ENCODE data around the gene PPM1H.

The PPM1H gene

DNA sequence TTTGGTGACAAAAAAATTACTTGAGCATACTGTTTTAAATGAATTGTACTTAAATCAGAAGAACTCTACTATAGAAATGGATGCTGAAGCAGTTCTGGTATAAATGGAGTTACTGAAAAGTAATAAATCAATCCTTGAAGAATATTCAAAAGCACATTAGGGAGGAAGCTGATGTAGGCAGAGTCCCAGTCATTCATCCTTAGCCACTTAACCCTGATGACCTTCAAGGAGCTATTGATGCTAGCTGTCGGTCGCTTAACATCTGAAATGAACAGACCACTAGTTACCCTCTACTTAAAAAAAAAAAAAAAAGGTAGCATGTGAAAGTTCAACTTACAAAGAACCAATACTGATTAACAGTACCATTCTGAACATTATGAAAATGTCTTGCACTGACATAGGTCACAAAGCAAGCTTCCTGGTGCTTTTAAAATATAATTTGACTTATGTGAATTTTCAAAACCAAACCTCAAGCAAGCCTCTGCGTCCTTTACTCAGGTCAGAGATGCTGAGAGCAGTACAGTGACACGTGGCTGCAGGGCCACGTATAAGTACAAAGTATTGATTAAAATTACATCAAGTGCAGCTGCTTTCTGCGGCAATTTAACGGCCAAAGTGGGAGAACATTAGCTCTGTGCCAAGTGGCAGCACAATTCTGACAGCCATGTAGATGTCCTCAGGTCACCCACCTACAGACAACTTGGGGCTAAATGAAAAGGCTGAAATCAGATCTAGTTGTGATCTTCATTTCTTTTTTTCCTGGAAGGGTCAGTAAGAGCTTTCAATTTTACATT is 18.1 kb downstream of the PPM1H start:
- Histone ChIP-seq H3K36me3 (ENCODE audit: insufficient read depth, low read depth, low read length) (no peaks in the 10 kb centered on the region), H3K9ac (ENCODE audit: low read depth, low read length) (no peak overlapping the region), H3K27ac (ENCODE audit: low read length) (no peak overlapping the region), H3K4me3 (ENCODE audit: low read length) (no peak overlapping the region), H3K27me3 (ENCODE audit: insufficient read depth, low read length) (no peaks in the 10 kb centered on the region), H3K9me3 (ENCODE audit: insufficient read depth, low read depth, low read length) (no peaks in the 10 kb centered on the region), H3K4me1 (ENCODE audit: insufficient read depth, low read length) (peaks cover 30% of the 10 kb centered on the region)

DNA sequence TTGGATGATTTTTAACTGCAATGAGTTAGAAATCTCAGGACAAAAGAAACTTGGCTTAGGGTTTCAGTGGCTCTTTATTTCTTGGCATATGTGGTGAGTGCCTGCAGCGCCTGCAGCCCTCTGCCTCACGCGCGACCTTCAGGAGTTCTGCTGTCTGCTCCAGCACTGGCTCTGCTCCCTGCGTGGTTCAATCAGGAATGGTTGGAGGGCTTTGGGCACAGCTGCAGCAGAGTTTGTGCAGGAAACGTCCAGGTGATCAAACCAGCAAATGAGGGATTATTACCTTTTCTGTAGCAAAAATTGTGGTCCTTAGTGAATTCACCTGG is 19.8 kb downstream of the PPM1H start:
- Histone ChIP-seq H3K27ac (ENCODE audit: low read length) (no peak overlapping the region), H3K9ac (ENCODE audit: low read depth, low read length) (no peak overlapping the region), H3K4me1 (ENCODE audit: insufficient read depth, low read length) (peaks cover 30% of the 10 kb centered on the region), H3K27me3 (ENCODE audit: insufficient read depth, low read length) (no peaks in the 10 kb centered on the region), H3K36me3 (ENCODE audit: insufficient read depth, low read depth, low read length) (no peaks in the 10 kb centered on the region), H3K4me3 (ENCODE audit: low read length) (no peak overlapping the region), H3K9me3 (ENCODE audit: insufficient read depth, low read depth, low read length) (no peaks in the 10 kb centered on the region)

DNA sequence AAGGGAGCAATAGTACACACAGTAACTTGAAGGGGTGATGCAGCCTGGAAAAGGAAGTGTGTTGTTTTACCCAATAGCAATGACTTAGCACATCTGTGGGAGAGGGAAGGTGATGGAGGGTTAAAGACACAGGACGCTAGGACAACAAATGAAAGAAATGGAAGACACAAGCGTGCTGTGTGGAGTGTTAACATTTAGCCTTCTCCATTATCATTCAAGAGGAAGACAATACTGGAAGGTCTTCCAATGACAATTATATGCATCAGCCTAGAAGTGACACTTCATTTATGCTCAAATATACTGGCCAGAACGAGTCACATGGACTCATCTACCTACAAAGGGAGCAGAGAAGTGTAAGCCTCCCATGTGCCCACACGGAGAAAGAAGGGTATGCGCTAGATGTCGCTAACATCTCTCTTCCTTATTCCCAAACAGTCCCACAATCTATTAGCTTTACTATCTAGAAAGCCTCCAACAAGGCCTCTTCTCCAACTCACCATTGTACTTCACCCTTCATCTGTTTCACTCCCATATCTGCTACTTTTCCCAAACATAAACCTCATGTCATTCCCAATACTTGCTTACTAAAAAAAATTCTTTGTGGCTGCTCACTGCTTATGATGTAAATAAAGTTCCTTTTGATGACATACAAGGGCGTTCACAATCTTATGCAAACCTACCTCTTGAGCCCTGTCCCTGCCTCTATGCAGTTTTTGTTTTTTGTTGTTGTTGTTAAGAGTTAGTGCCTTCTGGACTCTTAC is 20.3 kb downstream of the PPM1H start:
- H3K9me3 ChIP-seq (ENCODE audit: insufficient read depth, low read depth, low read length), result no peaks in the 10 kb centered on the region
- peaks cover 30% of the 10 kb centered on the region for H3K4me1 ChIP-seq (ENCODE audit: insufficient read depth, low read length)
- H3K27me3 ChIP-seq (ENCODE audit: insufficient read depth, low read length), result no peaks in the 10 kb centered on the region
- peak overlapping the region; percentile 2; the same call in 1 of the 2 replicates for H3K4me3 ChIP-seq (ENCODE audit: low read length)
- no peaks in the 10 kb centered on the region for H3K36me3 ChIP-seq (ENCODE audit: insufficient read depth, low read depth, low read length)
- no peak overlapping the region for H3K9ac ChIP-seq (ENCODE audit: low read depth, low read length)
- H3K27ac ChIP-seq (ENCODE audit: low read length), result no peak overlapping the region

DNA sequence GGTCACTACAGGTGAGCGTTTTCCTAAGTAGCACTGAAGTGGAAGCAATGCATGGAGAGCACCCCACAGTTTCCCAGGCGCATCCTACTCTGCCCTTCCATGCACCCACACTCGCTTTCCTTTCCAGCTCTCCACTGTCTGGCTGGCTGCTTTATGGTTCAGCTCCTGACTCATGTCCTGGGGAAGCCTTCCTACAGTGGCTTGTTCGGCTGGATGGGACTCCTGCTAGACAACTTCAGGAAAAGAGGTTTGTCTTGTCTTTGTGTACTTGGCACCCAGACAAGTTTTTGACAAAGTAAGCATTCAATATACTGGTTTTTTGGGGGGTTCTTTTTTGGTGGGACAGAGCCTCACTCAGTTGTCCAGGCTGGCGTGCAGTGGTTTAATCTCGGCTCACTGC is 21.6 kb downstream of the PPM1H start:
- H3K27me3 ChIP-seq (ENCODE audit: insufficient read depth, low read length), result no peaks in the 10 kb centered on the region
- H3K9ac ChIP-seq (ENCODE audit: low read depth, low read length), result no peak overlapping the region
- H3K27ac ChIP-seq (ENCODE audit: low read length), result no peak overlapping the region
- no peaks in the 10 kb centered on the region for H3K9me3 ChIP-seq (ENCODE audit: insufficient read depth, low read depth, low read length)
- H3K4me1 ChIP-seq (ENCODE audit: insufficient read depth, low read length), result peaks cover 30% of the 10 kb centered on the region
- H3K4me3 ChIP-seq (ENCODE audit: low read length), result no peak overlapping the region
- no peaks in the 10 kb centered on the region for H3K36me3 ChIP-seq (ENCODE audit: insufficient read depth, low read depth, low read length)

DNA sequence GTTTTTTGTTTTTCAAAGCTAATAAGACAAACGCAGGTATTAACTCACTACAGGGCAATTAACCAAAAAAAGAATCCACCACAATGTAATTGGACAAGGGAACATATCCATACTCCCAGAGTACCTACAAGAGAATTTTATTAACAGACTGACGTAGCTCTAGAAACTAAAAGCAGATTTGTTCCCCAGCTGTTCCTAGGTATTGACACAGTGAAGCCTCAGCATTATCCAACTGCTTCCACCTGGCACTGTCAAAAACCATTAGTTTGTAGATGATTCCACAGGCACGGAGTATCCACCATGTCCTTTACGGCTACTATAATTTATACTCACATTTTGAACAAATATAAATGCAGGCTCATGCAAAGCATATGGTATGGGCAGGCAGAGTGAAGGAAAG is 22.3 kb downstream of the PPM1H start:
- H3K36me3 ChIP-seq (ENCODE audit: insufficient read depth, low read depth, low read length), result no peaks in the 10 kb centered on the region
- H3K4me3 ChIP-seq (ENCODE audit: low read length), result no peak overlapping the region
- H3K4me1 ChIP-seq (ENCODE audit: insufficient read depth, low read length), result peaks cover 30% of the 10 kb centered on the region
- no peak overlapping the region for H3K27ac ChIP-seq (ENCODE audit: low read length)
- H3K27me3 ChIP-seq (ENCODE audit: insufficient read depth, low read length), result no peaks in the 10 kb centered on the region
- no peak overlapping the region for H3K9ac ChIP-seq (ENCODE audit: low read depth, low read length)
- no peaks in the 10 kb centered on the region for H3K9me3 ChIP-seq (ENCODE audit: insufficient read depth, low read depth, low read length)

DNA sequence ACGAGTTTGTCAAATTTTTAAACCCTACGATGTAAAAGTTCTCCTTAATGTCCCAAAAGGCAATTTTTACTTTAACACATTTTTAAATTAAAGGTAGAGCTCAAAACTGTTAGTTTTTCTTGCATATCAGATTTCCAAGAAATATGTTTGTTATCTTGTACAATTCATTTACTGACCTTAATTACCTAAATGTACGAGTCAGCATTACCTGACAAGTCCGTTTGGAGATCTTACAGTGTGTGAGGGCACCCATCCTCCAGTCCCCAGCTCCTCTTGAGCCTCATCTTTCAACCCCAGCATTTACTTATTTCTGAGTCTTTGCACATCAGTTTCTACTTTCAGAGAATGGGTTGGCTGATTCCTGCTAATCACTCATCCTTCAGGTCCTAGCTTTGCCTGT is 23.7 kb downstream of the PPM1H start:
- Histone ChIP-seq H3K27ac (ENCODE audit: low read length) (no peak overlapping the region), H3K4me3 (ENCODE audit: low read length) (no peak overlapping the region), H3K9me3 (ENCODE audit: insufficient read depth, low read depth, low read length) (no peaks in the 10 kb centered on the region), H3K36me3 (ENCODE audit: insufficient read depth, low read depth, low read length) (no peaks in the 10 kb centered on the region), H3K9ac (ENCODE audit: low read depth, low read length) (no peak overlapping the region), H3K4me1 (ENCODE audit: insufficient read depth, low read length) (peaks cover 24% of the 10 kb centered on the region), H3K27me3 (ENCODE audit: insufficient read depth, low read length) (no peaks in the 10 kb centered on the region)

DNA sequence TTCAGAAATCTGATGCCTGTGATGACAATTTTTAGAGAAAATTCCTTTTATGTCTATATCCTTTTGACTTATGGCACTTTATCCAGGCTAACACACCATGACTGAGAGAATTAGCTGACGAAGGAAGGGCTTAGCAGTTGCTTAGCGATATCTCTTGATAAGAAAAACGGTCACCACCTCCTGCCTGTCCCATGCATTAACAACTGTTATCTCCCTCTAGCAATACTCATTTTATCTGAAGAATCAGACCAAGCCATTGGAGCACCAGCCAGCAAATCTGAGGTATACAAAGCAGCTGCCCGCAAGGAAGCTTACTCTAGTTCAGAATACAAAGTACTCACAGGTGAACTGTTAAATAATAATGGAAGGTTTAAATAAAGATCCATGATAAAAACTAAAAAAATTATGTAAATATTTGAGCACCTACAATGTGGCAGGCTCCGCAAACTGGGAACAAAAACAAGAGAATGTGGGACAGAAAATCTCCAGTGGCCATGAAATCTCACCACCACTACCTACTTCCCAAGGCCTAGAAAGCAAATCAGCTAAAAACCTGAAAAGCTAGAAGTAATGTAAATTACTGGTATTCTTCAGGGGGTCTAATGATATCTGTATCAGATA is 24.3 kb downstream of the PPM1H start:
- H3K27me3 ChIP-seq (ENCODE audit: insufficient read depth, low read length), result no peaks in the 10 kb centered on the region
- no peak overlapping the region for H3K27ac ChIP-seq (ENCODE audit: low read length)
- no peak overlapping the region for H3K4me3 ChIP-seq (ENCODE audit: low read length)
- no peaks in the 10 kb centered on the region for H3K36me3 ChIP-seq (ENCODE audit: insufficient read depth, low read depth, low read length)
- H3K9ac ChIP-seq (ENCODE audit: low read depth, low read length), result no peak overlapping the region
- no peaks in the 10 kb centered on the region for H3K9me3 ChIP-seq (ENCODE audit: insufficient read depth, low read depth, low read length)
- H3K4me1 ChIP-seq (ENCODE audit: insufficient read depth, low read length), result peaks cover 20% of the 10 kb centered on the region

DNA sequence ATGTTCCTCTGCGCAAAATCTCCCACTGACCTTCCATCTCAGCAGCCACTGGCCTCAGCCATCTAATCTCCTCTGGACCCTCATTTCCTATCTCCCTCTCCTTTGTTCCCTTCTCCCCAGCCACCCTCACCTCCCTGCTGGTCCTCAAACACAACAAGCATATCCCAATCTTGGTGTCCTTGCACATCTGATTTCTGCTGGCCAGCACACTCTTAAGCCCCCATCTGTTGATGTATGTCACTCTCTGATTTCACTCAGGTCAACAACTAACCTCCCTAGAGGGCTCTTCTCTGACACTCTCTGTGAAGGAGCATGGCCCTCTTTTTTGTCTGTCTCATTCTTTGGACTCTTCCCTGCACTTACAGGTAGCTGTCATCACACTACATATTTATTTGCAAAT is 25.6 kb downstream of the PPM1H start:
- no peaks in the 10 kb centered on the region for H3K27me3 ChIP-seq (ENCODE audit: insufficient read depth, low read length)
- no peak overlapping the region for H3K27ac ChIP-seq (ENCODE audit: low read length)
- peaks cover 7% of the 10 kb centered on the region; the same call in 1 of the 2 replicates for H3K4me1 ChIP-seq (ENCODE audit: insufficient read depth, low read length)
- no peaks in the 10 kb centered on the region for H3K9me3 ChIP-seq (ENCODE audit: insufficient read depth, low read depth, low read length)
- H3K9ac ChIP-seq (ENCODE audit: low read depth, low read length), result no peak overlapping the region
- no peaks in the 10 kb centered on the region for H3K36me3 ChIP-seq (ENCODE audit: insufficient read depth, low read depth, low read length)
- H3K4me3 ChIP-seq (ENCODE audit: low read length), result no peak overlapping the region

DNA sequence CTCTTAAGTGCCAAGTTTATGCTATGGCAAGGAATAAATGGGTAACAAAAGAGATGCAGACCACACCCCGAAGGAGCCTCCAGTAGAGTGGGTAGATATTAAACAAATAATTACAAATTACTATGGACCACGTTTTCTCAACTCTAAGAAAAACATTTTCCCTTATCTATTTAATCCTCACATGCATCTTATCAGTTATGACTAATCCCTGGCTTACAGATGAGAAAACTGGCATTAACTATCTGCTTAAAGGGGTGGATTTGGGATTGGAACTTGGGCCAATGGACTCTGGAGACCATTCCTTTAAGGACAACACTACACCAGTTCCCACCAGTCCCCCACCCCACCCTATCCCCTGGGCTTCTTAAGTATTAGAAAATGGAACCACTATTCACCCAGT is 26.3 kb downstream of the PPM1H start:
- Histone ChIP-seq H3K36me3 (ENCODE audit: insufficient read depth, low read depth, low read length) (no peaks in the 10 kb centered on the region), H3K27me3 (ENCODE audit: insufficient read depth, low read length) (no peaks in the 10 kb centered on the region), H3K9ac (ENCODE audit: low read depth, low read length) (no peak overlapping the region), H3K4me1 (ENCODE audit: insufficient read depth, low read length) (peaks cover 3% of the 10 kb centered on the region; the same call in 1 of the 2 replicates), H3K9me3 (ENCODE audit: insufficient read depth, low read depth, low read length) (no peaks in the 10 kb centered on the region), H3K27ac (ENCODE audit: low read length) (no peak overlapping the region), H3K4me3 (ENCODE audit: low read length) (no peak overlapping the region)

DNA sequence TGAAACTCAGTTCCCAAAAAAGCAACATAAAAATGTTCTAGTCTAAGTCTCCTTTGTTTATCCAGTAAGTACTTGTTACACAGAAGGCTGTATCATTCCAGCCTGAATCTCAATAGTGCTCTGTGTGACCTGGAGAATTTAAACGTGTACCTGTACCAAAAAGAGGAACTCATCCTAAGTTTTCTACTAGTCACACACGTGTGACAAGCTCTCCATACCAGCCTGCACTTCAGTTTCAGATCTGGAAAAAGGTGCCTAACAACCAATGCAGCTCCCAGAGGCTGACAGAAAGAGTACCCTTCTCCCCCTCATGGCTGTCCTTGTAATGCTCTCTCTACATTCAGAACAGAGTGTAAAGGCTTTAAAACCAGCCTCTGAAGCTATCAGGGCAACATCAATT is 27.4 kb downstream of the PPM1H start:
- H3K4me3 ChIP-seq (ENCODE audit: low read length), result no peak overlapping the region
- no peaks in the 10 kb centered on the region; the same call in 1 of the 2 replicates for H3K4me1 ChIP-seq (ENCODE audit: insufficient read depth, low read length)
- H3K27ac ChIP-seq (ENCODE audit: low read length), result no peak overlapping the region
- no peaks in the 10 kb centered on the region for H3K36me3 ChIP-seq (ENCODE audit: insufficient read depth, low read depth, low read length)
- H3K9ac ChIP-seq (ENCODE audit: low read depth, low read length), result no peak overlapping the region
- no peaks in the 10 kb centered on the region for H3K9me3 ChIP-seq (ENCODE audit: insufficient read depth, low read depth, low read length)
- no peaks in the 10 kb centered on the region for H3K27me3 ChIP-seq (ENCODE audit: insufficient read depth, low read length)

DNA sequence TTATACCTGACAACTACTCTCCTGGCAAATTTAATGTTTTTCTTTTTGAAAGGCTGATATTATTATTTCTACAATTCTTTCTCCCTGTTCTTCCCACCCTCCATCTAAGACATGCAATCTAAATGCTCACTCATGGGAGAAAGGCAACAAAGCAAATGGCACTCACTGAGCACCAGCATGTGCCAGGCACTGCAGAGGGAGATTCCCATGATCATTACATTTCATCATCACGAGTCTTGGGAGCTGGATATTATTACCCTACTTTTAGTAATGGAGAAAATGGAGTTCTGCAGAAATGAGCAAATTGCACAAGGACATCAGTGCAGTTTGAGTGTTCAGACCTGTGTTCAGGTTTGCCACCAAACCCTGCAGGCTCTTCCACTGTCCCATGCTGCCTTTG is 27.9 kb downstream of the PPM1H start:
- Histone ChIP-seq H3K9ac (ENCODE audit: low read depth, low read length) (no peak overlapping the region), H3K36me3 (ENCODE audit: insufficient read depth, low read depth, low read length) (no peaks in the 10 kb centered on the region), H3K4me3 (ENCODE audit: low read length) (no peak overlapping the region), H3K9me3 (ENCODE audit: insufficient read depth, low read depth, low read length) (no peaks in the 10 kb centered on the region), H3K4me1 (ENCODE audit: insufficient read depth, low read length) (no peaks in the 10 kb centered on the region; the same call in 1 of the 2 replicates), H3K27ac (ENCODE audit: low read length) (no peak overlapping the region), H3K27me3 (ENCODE audit: insufficient read depth, low read length) (no peaks in the 10 kb centered on the region)

DNA sequence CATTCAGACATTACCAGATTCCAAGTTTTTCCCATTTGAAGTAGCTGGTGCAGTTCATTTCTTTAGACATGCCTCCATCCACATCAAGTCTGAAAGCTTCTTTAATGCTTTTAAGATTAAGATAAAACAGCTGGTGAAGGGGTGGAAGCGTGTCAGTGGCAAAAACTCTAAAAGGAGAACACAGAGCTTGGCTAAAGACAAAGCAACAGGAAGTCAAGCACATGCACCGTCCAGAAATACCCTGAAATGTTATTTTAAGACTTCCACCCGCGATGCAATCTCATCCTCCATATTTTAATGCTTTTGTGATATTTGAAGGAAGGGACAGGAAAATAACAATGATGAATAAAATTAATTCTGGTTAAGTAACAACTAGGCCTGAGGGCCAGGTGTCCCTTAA is 31.8 kb downstream of the PPM1H start:
- Histone ChIP-seq H3K4me1 (ENCODE audit: insufficient read depth, low read length) (no peaks in the 10 kb centered on the region; the same call in 1 of the 2 replicates), H3K36me3 (ENCODE audit: insufficient read depth, low read depth, low read length) (no peaks in the 10 kb centered on the region), H3K9ac (ENCODE audit: low read depth, low read length) (no peak overlapping the region), H3K27ac (ENCODE audit: low read length) (no peak overlapping the region), H3K4me3 (ENCODE audit: low read length) (no peak overlapping the region), H3K9me3 (ENCODE audit: insufficient read depth, low read depth, low read length) (no peaks in the 10 kb centered on the region), H3K27me3 (ENCODE audit: insufficient read depth, low read length) (no peaks in the 10 kb centered on the region)
